Ovary (tissue), 3 donors: ENCODE measurements around the gene TANC1.

Experiments
- CTCF ChIP-seq, 3 donors: fragments of 450-650 bp in 2 of 3; fragments of 200-600 bp in 1 of 3; IDR thresholded peaks; one replicate each; pipeline versions ENCODE4 v1.5.1 to v1.8.0; 2016 to 2022; ENCODE audit warnings: antibody characterized with exemption in 3 of 3, mild to moderate bottlenecking in 1 of 3
- EP300 ChIP-seq: sonication (generic); formaldehyde crosslinking; IDR thresholded peaks from one replicate; pipeline ENCODE4 v1.6.1; 2017; ENCODE audit warnings: antibody characterized with exemption
- POLR2A ChIP-seq: fragments of 450-650 bp; IDR thresholded peaks from one replicate; pipeline ENCODE4 v1.6.1; 2017; ENCODE audit warnings: antibody characterized with exemption, mild to moderate bottlenecking, moderate library complexity
- donor health status: DM: no; HTN: no; CAD: no.

- TF ChIP-seq POLR2A, result no peak
- TF ChIP-seq EP300, result no peak
- TF ChIP-seq CTCF (IDR thresholded peaks at IDR 0.05), result no peak
Observed at GRCh38 chr2:158948964-158949699, 19.3 kb upstream of the TANC1 start.
